Activated T-helper 17 cell treated with anti-CD3 and anti-CD28 coated beads, Interleukin-2, amount 50 U/mL, for 72 hours (primary cell): Measurements from ENCODE around the gene MAPT. TPM values are rescaled to one million over a fixed set of nuclear protein-coding genes. Genes with fewer than 3 reads are reported as not detected.
"Not testable (repeated sequence)": the region's sequence is repeated elsewhere in the genome, so short reads cannot be mapped to it uniquely, and the experiment has no call there.

Experiments used
- ATAC-seq: fragments of 150-1000 bp; cut with Tn5 transposase; replicated peaks from 2 replicates; pipeline ENCODE4 v1.10.0; 2021; ENCODE audit warnings: mild to moderate bottlenecking, moderate library complexity
- H3K27ac Mint-ChIP-seq: one replicate; pipeline ENCODE4 v1.8.0; 2022; ENCODE audit warnings: mixed read lengths
- H3K27me3 Mint-ChIP-seq: one replicate; pipeline ENCODE4 v1.8.0; 2022; ENCODE audit warnings: mixed read lengths
- H3K36me3 Mint-ChIP-seq: one replicate; pipeline ENCODE4 v1.8.0; 2022; ENCODE audit warnings: low read depth, mild to moderate bottlenecking, mixed read lengths
- H3K4me1 Mint-ChIP-seq: one replicate; pipeline ENCODE4 v1.8.0; 2022; ENCODE audit warnings: mixed read lengths
- H3K4me3 Mint-ChIP-seq: one replicate; pipeline ENCODE4 v1.8.0; 2022; ENCODE audit warnings: mild to moderate bottlenecking, mixed read lengths
- H3K9me3 Mint-ChIP-seq: one replicate; pipeline ENCODE4 v1.8.0; 2022; ENCODE audit warnings: mixed read lengths
- total RNA-seq, 2 donors: library from RNA; stranded (reverse); gene quantifications; one replicate each; pipeline ENCODE4 v1.2.3, GENCODE V29; 2022

Gene MAPT
- total RNA-seq, 2 donors from 2014 or later = 0.63 to 4.9 TPM

DNA sequence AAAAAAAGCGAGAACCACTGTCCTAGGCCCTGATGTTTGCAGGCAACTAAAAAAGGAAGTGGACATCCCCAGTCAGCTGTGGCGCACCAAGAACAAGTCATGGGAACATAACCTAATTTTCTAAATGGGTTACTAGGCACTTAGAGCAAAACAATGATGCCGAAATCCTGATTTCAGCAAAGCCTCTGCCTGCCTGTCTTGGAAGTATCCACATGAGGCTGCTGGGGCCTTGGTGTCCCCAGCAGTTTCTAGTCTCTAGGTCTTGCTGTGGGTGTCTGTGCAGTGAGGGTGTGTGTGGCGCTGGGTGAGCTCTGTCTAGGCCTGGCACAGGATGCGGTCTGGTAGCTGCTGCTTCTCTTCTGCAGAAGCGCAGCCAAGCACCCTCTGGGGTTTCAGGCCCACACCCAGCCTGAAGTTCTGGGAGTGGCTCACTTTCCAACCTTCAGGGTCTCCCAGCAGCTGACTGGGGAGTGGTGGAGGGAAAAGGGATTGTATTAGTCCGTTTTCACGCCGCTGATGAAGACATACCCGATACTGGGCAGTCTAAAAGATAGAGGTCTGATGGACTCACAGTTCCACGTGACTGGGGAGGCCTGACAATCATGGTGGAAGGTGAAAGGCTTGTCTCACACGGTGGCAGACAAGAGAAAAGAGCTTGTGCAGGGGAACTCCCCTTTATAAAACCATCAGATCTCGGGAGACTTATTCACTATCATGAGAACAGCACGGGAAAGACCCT is 125.8 kb downstream of the MAPT start:
- H3K9me3 Mint-ChIP-seq = no peaks in the 10 kb centered on the region
- H3K4me1 Mint-ChIP-seq = peaks cover 17% of the 10 kb centered on the region
- H3K4me3 Mint-ChIP-seq = peak overlapping the region; percentile 77
- H3K27ac Mint-ChIP-seq = peak overlapping the region; percentile 96
- H3K27me3 Mint-ChIP-seq = no peaks in the 10 kb centered on the region
- ATAC-seq = peak; percentile 92
- no peaks in the 10 kb centered on the region for H3K36me3 Mint-ChIP-seq

DNA sequence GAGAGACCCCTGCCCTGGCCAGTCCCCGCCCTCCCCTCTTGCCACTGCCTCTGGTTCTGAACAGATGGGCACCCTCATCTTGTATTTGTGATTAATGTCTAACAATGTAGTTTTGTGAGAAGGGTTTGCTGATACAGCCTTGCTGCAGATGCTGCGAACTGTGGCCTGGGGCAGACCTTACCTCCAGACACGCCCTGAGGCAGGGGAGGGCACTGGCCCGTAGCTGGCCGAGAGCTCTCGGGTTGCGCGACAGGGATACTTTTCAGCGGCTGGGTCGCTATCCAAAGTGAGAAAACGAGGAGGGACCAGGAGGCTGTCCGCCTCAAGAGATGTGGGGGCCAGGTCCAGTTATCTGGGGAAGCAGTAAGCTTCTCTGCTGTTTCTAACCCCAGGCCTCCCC is 126.6 kb downstream of the MAPT start:
- Mint-ChIP-seq H3K27me3 (no peaks in the 10 kb centered on the region), H3K36me3 (peaks cover 6% of the 10 kb centered on the region), H3K27ac (peak overlapping the region; percentile 96), H3K9me3 (no peaks in the 10 kb centered on the region), H3K4me1 (peaks cover 17% of the 10 kb centered on the region), H3K4me3 (peak overlapping the region; percentile 77)
- ATAC-seq = no peak

GRCh38 chr17:46023366-46023765 is 129.0 kb downstream of the MAPT start:
- not testable (repeated sequence) for ATAC-seq, H3K27me3 Mint-ChIP-seq, H3K9me3 Mint-ChIP-seq, H3K4me3 Mint-ChIP-seq
- H3K4me1 Mint-ChIP-seq = peaks cover 15% of the 10 kb centered on the region
- peak overlapping the region; percentile 37 for H3K27ac Mint-ChIP-seq
- H3K36me3 Mint-ChIP-seq = peaks cover 13% of the 10 kb centered on the region

DNA sequence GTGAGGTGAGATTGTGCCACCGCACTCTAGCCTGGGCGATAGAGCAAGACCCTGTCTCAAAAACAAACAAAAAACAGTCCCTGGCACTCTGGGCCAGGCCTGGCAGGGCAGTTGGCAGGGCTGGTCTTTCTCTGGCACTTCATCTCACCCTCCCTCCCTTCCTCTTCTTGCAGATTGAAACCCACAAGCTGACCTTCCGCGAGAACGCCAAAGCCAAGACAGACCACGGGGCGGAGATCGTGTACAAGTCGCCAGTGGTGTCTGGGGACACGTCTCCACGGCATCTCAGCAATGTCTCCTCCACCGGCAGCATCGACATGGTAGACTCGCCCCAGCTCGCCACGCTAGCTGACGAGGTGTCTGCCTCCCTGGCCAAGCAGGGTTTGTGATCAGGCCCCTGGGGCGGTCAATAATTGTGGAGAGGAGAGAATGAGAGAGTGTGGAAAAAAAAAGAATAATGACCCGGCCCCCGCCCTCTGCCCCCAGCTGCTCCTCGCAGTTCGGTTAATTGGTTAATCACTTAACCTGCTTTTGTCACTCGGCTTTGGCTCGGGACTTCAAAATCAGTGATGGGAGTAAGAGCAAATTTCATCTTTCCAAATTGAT is 129.5 kb downstream of the MAPT start:
- Mint-ChIP-seq H3K27ac (no peak overlapping the region), H3K9me3 (no peaks in the 10 kb centered on the region), H3K36me3 (peaks cover 19% of the 10 kb centered on the region), H3K4me3 (no peak overlapping the region), H3K4me1 (peaks cover 11% of the 10 kb centered on the region), H3K27me3 (no peaks in the 10 kb centered on the region)
- ATAC-seq = no peak

GRCh38 chr17:46024590-46024989 is 130.2 kb downstream of the MAPT start:
- H3K4me3 Mint-ChIP-seq = no peak overlapping the region
- no peaks in the 10 kb centered on the region for H3K9me3 Mint-ChIP-seq
- H3K4me1 Mint-ChIP-seq = peaks cover 12% of the 10 kb centered on the region
- no peaks in the 10 kb centered on the region for H3K27me3 Mint-ChIP-seq
- no peak for ATAC-seq
- no peak overlapping the region for H3K27ac Mint-ChIP-seq
- H3K36me3 Mint-ChIP-seq = peaks cover 26% of the 10 kb centered on the region

- Mint-ChIP-seq H3K27ac (no peak overlapping the region), H3K36me3 (peaks cover 30% of the 10 kb centered on the region), H3K4me1 (peaks cover 12% of the 10 kb centered on the region), H3K9me3 (no peaks in the 10 kb centered on the region), H3K27me3 (no peaks in the 10 kb centered on the region), H3K4me3 (no peak overlapping the region)
- ATAC-seq = no peak
Measured at GRCh38 chr17:46025060-46025459, 130.7 kb downstream of the MAPT start.

GRCh38 chr17:46025510-46026165 is 131.3 kb downstream of the MAPT start:
- H3K36me3 Mint-ChIP-seq = peaks cover 36% of the 10 kb centered on the region
- H3K9me3 Mint-ChIP-seq = no peaks in the 10 kb centered on the region
- H3K27me3 Mint-ChIP-seq = no peaks in the 10 kb centered on the region
- ATAC-seq = no peak
- peaks cover 12% of the 10 kb centered on the region for H3K4me1 Mint-ChIP-seq
- H3K4me3 Mint-ChIP-seq = no peak overlapping the region
- H3K27ac Mint-ChIP-seq = peak overlapping the region; percentile 62

GRCh38 chr17:46026166-46027047 is 132.1 kb downstream of the MAPT start:
- Mint-ChIP-seq H3K27me3 (no peaks in the 10 kb centered on the region), H3K4me1 (peaks cover 11% of the 10 kb centered on the region), H3K4me3 (no peak overlapping the region), H3K27ac (peak overlapping the region; percentile 62), H3K36me3 (peaks cover 44% of the 10 kb centered on the region), H3K9me3 (no peaks in the 10 kb centered on the region)
- no peak for ATAC-seq

- H3K27me3 Mint-ChIP-seq = no peaks in the 10 kb centered on the region
- H3K27ac Mint-ChIP-seq = no peak overlapping the region
- H3K4me3 Mint-ChIP-seq = no peak overlapping the region
- H3K36me3 Mint-ChIP-seq = peaks cover 53% of the 10 kb centered on the region
- no peaks in the 10 kb centered on the region for H3K9me3 Mint-ChIP-seq
- ATAC-seq = no peak
- peaks cover 11% of the 10 kb centered on the region for H3K4me1 Mint-ChIP-seq
Measured at GRCh38 chr17:46027048-46027975, 133.0 kb downstream of the MAPT start.

DNA sequence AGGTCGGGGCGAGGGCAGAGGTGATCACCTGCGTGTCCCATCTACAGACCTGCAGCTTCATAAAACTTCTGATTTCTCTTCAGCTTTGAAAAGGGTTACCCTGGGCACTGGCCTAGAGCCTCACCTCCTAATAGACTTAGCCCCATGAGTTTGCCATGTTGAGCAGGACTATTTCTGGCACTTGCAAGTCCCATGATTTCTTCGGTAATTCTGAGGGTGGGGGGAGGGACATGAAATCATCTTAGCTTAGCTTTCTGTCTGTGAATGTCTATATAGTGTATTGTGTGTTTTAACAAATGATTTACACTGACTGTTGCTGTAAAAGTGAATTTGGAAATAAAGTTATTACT is 133.6 kb downstream of the MAPT start:
- Mint-ChIP-seq H3K9me3 (no peaks in the 10 kb centered on the region), H3K4me1 (peaks cover 11% of the 10 kb centered on the region), H3K27ac (no peak overlapping the region), H3K36me3 (peaks cover 59% of the 10 kb centered on the region), H3K4me3 (no peak overlapping the region), H3K27me3 (no peaks in the 10 kb centered on the region)
- ATAC-seq = no peak

GRCh38 chr17:46028374-46028773 is 134.0 kb downstream of the MAPT start:
- Mint-ChIP-seq H3K36me3 (peaks cover 63% of the 10 kb centered on the region), H3K9me3 (no peaks in the 10 kb centered on the region), H3K27me3 (no peaks in the 10 kb centered on the region), H3K27ac (no peak overlapping the region), H3K4me3 (no peak overlapping the region), H3K4me1 (peaks cover 11% of the 10 kb centered on the region)
- no peak for ATAC-seq

DNA sequence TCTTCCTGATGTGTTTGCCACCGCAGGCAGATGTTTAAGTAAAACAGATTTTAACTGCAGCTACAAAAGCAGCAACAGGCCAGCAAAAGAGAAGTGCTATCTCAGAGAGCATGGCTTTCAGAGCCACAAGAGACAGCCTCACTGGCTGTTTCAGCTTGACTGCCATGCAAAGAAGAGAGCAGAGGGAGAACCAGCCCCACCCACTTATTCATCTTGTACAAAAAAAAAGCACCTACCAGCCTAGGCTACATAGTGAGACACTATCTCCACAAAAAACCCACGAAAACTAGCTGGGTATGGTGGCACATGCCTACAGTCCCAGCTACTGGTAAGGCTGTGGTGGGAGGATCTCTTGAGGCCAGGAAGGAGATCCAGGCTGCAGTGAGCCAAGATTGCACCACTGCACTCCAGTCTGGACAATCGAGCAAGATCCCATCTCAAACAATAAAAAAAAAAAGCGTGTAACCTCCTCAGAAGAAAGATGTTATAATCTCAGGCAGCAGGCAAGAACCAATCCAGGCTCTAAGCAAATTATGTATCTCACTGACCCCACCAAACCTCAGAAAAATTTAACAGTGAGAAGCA is 134.7 kb downstream of the MAPT start:
- no peak overlapping the region for H3K4me3 Mint-ChIP-seq
- peaks cover 11% of the 10 kb centered on the region for H3K4me1 Mint-ChIP-seq

DNA sequence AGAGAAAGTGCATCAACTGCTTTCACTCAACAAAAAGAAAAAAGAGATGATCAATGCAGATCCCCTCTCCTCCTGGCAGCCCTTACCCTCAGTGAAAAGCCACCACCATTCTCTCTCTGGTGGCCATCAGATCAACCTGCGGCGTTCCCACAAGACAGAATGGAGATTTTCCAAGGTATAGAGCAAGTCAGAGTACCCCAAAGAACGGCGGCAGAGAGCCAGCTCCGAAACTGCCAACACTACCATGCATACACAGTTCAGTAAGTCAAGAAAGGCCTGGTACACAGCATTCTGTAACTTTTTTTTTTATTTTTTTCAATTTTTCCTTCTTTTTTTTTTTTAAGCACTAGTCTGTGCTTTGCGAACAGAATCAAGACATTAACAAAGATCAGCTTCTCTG is 135.3 kb downstream of the MAPT start:
- no peak overlapping the region for H3K27ac Mint-ChIP-seq
- H3K27me3 Mint-ChIP-seq = no peaks in the 10 kb centered on the region
- H3K4me3 Mint-ChIP-seq = no peak overlapping the region
- peaks cover 11% of the 10 kb centered on the region for H3K4me1 Mint-ChIP-seq
- peaks cover 76% of the 10 kb centered on the region for H3K36me3 Mint-ChIP-seq
- no peaks in the 10 kb centered on the region for H3K9me3 Mint-ChIP-seq
- no peak for ATAC-seq

More for the DNA sequence above, 134.7 kb downstream of the MAPT start:
- H3K9me3 Mint-ChIP-seq = no peaks in the 10 kb centered on the region
- H3K27me3 Mint-ChIP-seq = no peaks in the 10 kb centered on the region
- ATAC-seq = peak; percentile 50
- H3K36me3 Mint-ChIP-seq = peaks cover 70% of the 10 kb centered on the region
- no peak overlapping the region for H3K27ac Mint-ChIP-seq
